ENCODE results near the gene ADIPOR2.

ADIPOR2 gene

GRCh38 chr12:1797991-1798640 lies 107.2 kb downstream of the ADIPOR2 start:
- Histone ChIP-seq H3K23ac (ENCODE audit: low read length in 2 of 2) (no peak overlapping the region), H4K8ac (ENCODE audit: low read length) (no peak overlapping the region), H3K4ac (ENCODE audit: low read depth in 1 of 2, low read length in 2 of 2) (no peak overlapping the region), H3K4me2 (ENCODE audit: low read length, poor library complexity, severe bottlenecking) (no peak overlapping the region), H3K27ac (ENCODE audit: low read length, poor library complexity, severe bottlenecking) (no peak overlapping the region), H3K4me1 (ENCODE audit: control insufficient read depth, insufficient read depth, low read depth, low read length) (peaks cover 15% of the 10 kb centered on the region), H2AFZ (ENCODE audit: low read depth, low read length) (no peak overlapping the region), H3K27me3 (ENCODE audit: control insufficient read depth in 1 of 2, insufficient read depth in 1 of 2, low read length in 2 of 2) (no peaks in the 10 kb centered on the region), H2BK15ac (ENCODE audit: low read depth, poor library complexity, severe bottlenecking) (peak overlapping the region; percentile 32), H2AK5ac (ENCODE audit: low read length, severe bottlenecking) (no peak overlapping the region), H3K4me3 (ENCODE audit: insufficient read depth in 1 of 2, low read depth in 1 of 2, low read length in 2 of 2) (no peak overlapping the region), H3K9me3 (ENCODE audit: control insufficient read depth, low read length) (no peaks in the 10 kb centered on the region), H3K18ac (ENCODE audit: low read depth in 1 of 2, low read length in 2 of 2) (no peak overlapping the region), H2BK120ac (ENCODE audit: low read depth, low read length) (no peak overlapping the region), H3K9ac (ENCODE audit: low read length) (no peak overlapping the region), H2BK5ac (ENCODE audit: low read depth, low read length, poor library complexity, severe bottlenecking) (no peak overlapping the region), H3K79me1 (replicated peaks; ENCODE audit: low read length, poor library complexity, severe bottlenecking) (no peaks in the 10 kb centered on the region), H3K14ac (ENCODE audit: low read length in 2 of 2) (no peak overlapping the region), H4K91ac (ENCODE audit: low read length) (no peak overlapping the region), H3K36me3 (ENCODE audit: control insufficient read depth in 1 of 2, insufficient read depth in 2 of 2, low read depth in 1 of 2, low read length in 2 of 2) (peaks cover 0 to 6% of the 10 kb centered on the region in 2 experiments), H2BK12ac (ENCODE audit: low read length in 2 of 2) (no peak overlapping the region)
- 89% methylated on average over 22 of the region's 22 CpGs for WGBS
- no peak for DNase-seq

- Histone ChIP-seq H4K91ac (ENCODE audit: low read length) (no peak overlapping the region), H3K14ac (ENCODE audit: low read length in 2 of 2) (no peak overlapping the region), H2AK5ac (ENCODE audit: low read length, severe bottlenecking) (no peak overlapping the region), H2BK12ac (ENCODE audit: low read length in 2 of 2) (no peak overlapping the region), H3K9me3 (ENCODE audit: control insufficient read depth, low read length) (no peaks in the 10 kb centered on the region), H4K8ac (ENCODE audit: low read length) (no peak overlapping the region), H3K18ac (ENCODE audit: low read depth in 1 of 2, low read length in 2 of 2) (no peak overlapping the region), H3K27ac (ENCODE audit: low read length, poor library complexity, severe bottlenecking) (no peak overlapping the region), H3K4me2 (ENCODE audit: low read length, poor library complexity, severe bottlenecking) (no peak overlapping the region), H2AFZ (ENCODE audit: low read depth, low read length) (no peak overlapping the region), H3K23ac (ENCODE audit: low read length in 2 of 2) (no peak overlapping the region), H2BK15ac (ENCODE audit: low read depth, poor library complexity, severe bottlenecking) (no peak overlapping the region), H3K27me3 (ENCODE audit: control insufficient read depth in 1 of 2, insufficient read depth in 1 of 2, low read length in 2 of 2) (no peaks in the 10 kb centered on the region), H2BK5ac (ENCODE audit: low read depth, low read length, poor library complexity, severe bottlenecking) (no peak overlapping the region), H3K36me3 (ENCODE audit: control insufficient read depth in 1 of 2, insufficient read depth in 2 of 2, low read depth in 1 of 2, low read length in 2 of 2) (peaks cover 0 to 4% of the 10 kb centered on the region in 2 experiments), H3K9ac (ENCODE audit: low read length) (no peak overlapping the region), H2BK120ac (ENCODE audit: low read depth, low read length) (no peak overlapping the region), H3K4me3 (ENCODE audit: insufficient read depth in 1 of 2, low read depth in 1 of 2, low read length in 2 of 2) (no peak overlapping the region), H3K4me1 (ENCODE audit: control insufficient read depth, insufficient read depth, low read depth, low read length) (peaks cover 15% of the 10 kb centered on the region), H3K79me1 (replicated peaks; ENCODE audit: low read length, poor library complexity, severe bottlenecking) (no peaks in the 10 kb centered on the region), H3K4ac (ENCODE audit: low read depth in 1 of 2, low read length in 2 of 2) (no peak overlapping the region)
- 98% methylated on average over 6 of the region's 6 CpGs for WGBS
- DNase-seq = no peak
Observed at GRCh38 chr12:1798641-1799020, 107.8 kb downstream of the ADIPOR2 start.

GRCh38 chr12:1799051-1799881 lies 108.4 kb downstream of the ADIPOR2 start:
- Histone ChIP-seq H3K79me1 (replicated peaks; ENCODE audit: low read length, poor library complexity, severe bottlenecking) (no peaks in the 10 kb centered on the region), H2AK5ac (ENCODE audit: low read length, severe bottlenecking) (no peak overlapping the region), H3K14ac (ENCODE audit: low read length in 2 of 2) (no peak overlapping the region), H2BK5ac (ENCODE audit: low read depth, low read length, poor library complexity, severe bottlenecking) (no peak overlapping the region), H3K4me2 (ENCODE audit: low read length, poor library complexity, severe bottlenecking) (no peak overlapping the region), H3K18ac (ENCODE audit: low read depth in 1 of 2, low read length in 2 of 2) (no peak overlapping the region), H2BK12ac (ENCODE audit: low read length in 2 of 2) (no peak overlapping the region), H3K4ac (ENCODE audit: low read depth in 1 of 2, low read length in 2 of 2) (no peak overlapping the region), H4K91ac (ENCODE audit: low read length) (no peak overlapping the region), H3K4me3 (ENCODE audit: insufficient read depth in 1 of 2, low read depth in 1 of 2, low read length in 2 of 2) (no peak overlapping the region), H2BK120ac (ENCODE audit: low read depth, low read length) (no peak overlapping the region), H3K27me3 (ENCODE audit: control insufficient read depth in 1 of 2, insufficient read depth in 1 of 2, low read length in 2 of 2) (no peaks in the 10 kb centered on the region), H3K27ac (ENCODE audit: low read length, poor library complexity, severe bottlenecking) (no peak overlapping the region), H3K23ac (ENCODE audit: low read length in 2 of 2) (no peak overlapping the region), H3K9ac (ENCODE audit: low read length) (no peak overlapping the region), H2BK15ac (ENCODE audit: low read depth, poor library complexity, severe bottlenecking) (no peak overlapping the region), H3K4me1 (ENCODE audit: control insufficient read depth, insufficient read depth, low read depth, low read length) (peaks cover 15% of the 10 kb centered on the region), H4K8ac (ENCODE audit: low read length) (no peak overlapping the region), H3K9me3 (ENCODE audit: control insufficient read depth, low read length) (no peaks in the 10 kb centered on the region), H2AFZ (ENCODE audit: low read depth, low read length) (no peak overlapping the region), H3K36me3 (ENCODE audit: control insufficient read depth in 1 of 2, insufficient read depth in 2 of 2, low read depth in 1 of 2, low read length in 2 of 2) (peaks cover 0 to 2% of the 10 kb centered on the region in 2 experiments)
- no peak for DNase-seq
- 93% methylated on average over 20 of the region's 21 CpGs for WGBS

- 95% methylated on average over 12 of the region's 12 CpGs for WGBS
Observed at GRCh38 chr12:1799882-1800400, 109.1 kb downstream of the ADIPOR2 start.

More at GRCh38 chr12:1799882-1800400, 109.1 kb downstream of the ADIPOR2 start:
- Histone ChIP-seq H3K9me3 (ENCODE audit: control insufficient read depth, low read length) (no peaks in the 10 kb centered on the region), H2AFZ (ENCODE audit: low read depth, low read length) (no peak overlapping the region), H3K27me3 (ENCODE audit: control insufficient read depth in 1 of 2, insufficient read depth in 1 of 2, low read length in 2 of 2) (no peaks in the 10 kb centered on the region), H2AK5ac (ENCODE audit: low read length, severe bottlenecking) (no peak overlapping the region), H2BK12ac (ENCODE audit: low read length in 2 of 2) (no peak overlapping the region), H3K14ac (ENCODE audit: low read length in 2 of 2) (peak overlapping the region in 1 of 2 experiments; percentile 49), H3K4me1 (ENCODE audit: control insufficient read depth, insufficient read depth, low read depth, low read length) (peaks cover 17% of the 10 kb centered on the region), H3K9ac (ENCODE audit: low read length) (no peak overlapping the region), H3K4ac (ENCODE audit: low read depth in 1 of 2, low read length in 2 of 2) (no peak overlapping the region), H3K18ac (ENCODE audit: low read depth in 1 of 2, low read length in 2 of 2) (no peak overlapping the region), H3K27ac (ENCODE audit: low read length, poor library complexity, severe bottlenecking) (no peak overlapping the region), H3K23ac (ENCODE audit: low read length in 2 of 2) (no peak overlapping the region), H3K79me1 (replicated peaks; ENCODE audit: low read length, poor library complexity, severe bottlenecking) (no peaks in the 10 kb centered on the region), H3K36me3 (ENCODE audit: control insufficient read depth in 1 of 2, insufficient read depth in 2 of 2, low read depth in 1 of 2, low read length in 2 of 2) (no peaks in the 10 kb centered on the region), H2BK120ac (ENCODE audit: low read depth, low read length) (no peak overlapping the region), H2BK15ac (ENCODE audit: low read depth, poor library complexity, severe bottlenecking) (no peak overlapping the region), H4K8ac (ENCODE audit: low read length) (no peak overlapping the region), H4K91ac (ENCODE audit: low read length) (no peak overlapping the region), H3K4me3 (ENCODE audit: insufficient read depth in 1 of 2, low read depth in 1 of 2, low read length in 2 of 2) (no peak overlapping the region), H3K4me2 (ENCODE audit: low read length, poor library complexity, severe bottlenecking) (no peak overlapping the region), H2BK5ac (ENCODE audit: low read depth, low read length, poor library complexity, severe bottlenecking) (no peak overlapping the region)
- no peak for DNase-seq

Measured in mesenchymal stem cell (in vitro differentiated cells and primary cell).